ENCODE measurements around the gene ADCY7. TPM values are rescaled to one million over a fixed set of nuclear protein-coding genes. Genes with fewer than 3 reads are reported as not detected.

ADCY7 gene
- total and polyA plus RNA-seq, 9 of the 15 experiments (the other 6 are each of a cell fraction or from before 2014, with no cell fraction given), result 2.3 to 108 (median 28.6) TPM

GRCh38 chr16:50263060-50263909 lies 3.1 kb upstream of the ADCY7 start (continued):
- TF ChIP-seq MGA (IDR thresholded peaks at IDR 0.05) (peak; percentile 74), TARDBP (IDR thresholded peaks at IDR 0.05) (no peak), ERF (CRISPR knock-in tag; IDR thresholded peaks at IDR 0.05) (no peak), CHAMP1 (IDR thresholded peaks at IDR 0.05) (no peak), HES1 (IDR thresholded peaks at IDR 0.05; ENCODE audit: low read depth) (no peak), STAT5A (IDR thresholded peaks at IDR 0.05; ENCODE audit: borderline replicate concordance, low read length) (peak; percentile 76; the same call in 1 of the 2 replicates), THRA (IDR thresholded peaks at IDR 0.05) (no peak), ZNF695 (CRISPR knock-in tag; IDR thresholded peaks at IDR 0.05) (no peak), ZNF561 (CRISPR knock-in tag; conservative IDR thresholded peaks at IDR 0.05) (no peak), HOXB6 (CRISPR knock-in tag; IDR thresholded peaks at IDR 0.05; ENCODE audit: borderline replicate concordance) (no peak), TAF15 (IDR thresholded peaks at IDR 0.05; ENCODE audit: low read depth, low read length) (no peak)
